Stimulated activated CD8-positive, alpha-beta memory T cell treated with anti-CD3 and anti-CD28 coated beads, Interleukin-12 subunit alpha, Interleukin-12 subunit beta, amount 100 ng/mL, for 4 hours (primary cell): ENCODE data around the gene GAD2.

Experiments used
- DNase-seq: peaks from one replicate; pipeline ENCODE4 v3.0.0-alpha.2; 2020; ENCODE audit warnings: low read depth

Gene GAD2

DNA sequence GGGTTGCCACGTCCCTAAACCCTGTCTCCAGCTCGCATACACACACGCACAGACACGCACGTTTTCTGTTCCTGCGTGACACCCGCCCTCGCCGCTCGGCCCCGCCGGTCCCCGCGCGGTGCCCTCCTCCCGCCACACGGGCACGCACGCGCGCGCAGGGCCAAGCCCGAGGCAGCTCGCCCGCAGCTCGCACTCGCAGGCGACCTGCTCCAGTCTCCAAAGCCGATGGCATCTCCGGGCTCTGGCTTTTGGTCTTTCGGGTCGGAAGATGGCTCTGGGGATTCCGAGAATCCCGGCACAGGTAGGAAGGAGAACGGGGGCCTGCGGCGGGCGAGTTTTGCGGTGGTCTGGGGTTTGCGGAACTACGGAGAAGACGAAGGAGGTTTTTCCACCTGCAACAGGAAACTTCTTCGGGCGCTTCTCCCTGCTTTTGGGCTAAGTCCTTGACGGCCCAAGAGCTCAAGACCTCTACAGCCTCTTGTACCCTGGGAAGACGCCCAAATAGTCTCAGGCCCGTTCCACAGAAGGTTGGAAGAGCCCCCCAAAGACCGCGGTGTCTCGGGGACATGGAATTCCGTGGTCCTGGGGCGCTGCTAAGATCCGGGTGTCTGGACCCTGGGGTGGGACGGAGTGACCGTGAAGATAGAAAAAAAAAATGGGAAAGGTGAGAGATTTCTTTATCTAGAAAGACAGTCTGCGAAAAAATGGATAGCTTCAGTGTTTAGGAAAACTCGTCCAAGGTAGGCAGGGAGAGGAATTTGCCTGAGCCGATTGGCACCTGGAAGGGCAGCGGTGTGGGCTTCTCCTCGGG is at the start of gene GAD2:
TSS of gene GAD2 (plus strand) at position 190 of the 811 bp plus-strand sequence. CDS start at position 226, 36 bp downstream.
- no peak for DNase-seq

DNA sequence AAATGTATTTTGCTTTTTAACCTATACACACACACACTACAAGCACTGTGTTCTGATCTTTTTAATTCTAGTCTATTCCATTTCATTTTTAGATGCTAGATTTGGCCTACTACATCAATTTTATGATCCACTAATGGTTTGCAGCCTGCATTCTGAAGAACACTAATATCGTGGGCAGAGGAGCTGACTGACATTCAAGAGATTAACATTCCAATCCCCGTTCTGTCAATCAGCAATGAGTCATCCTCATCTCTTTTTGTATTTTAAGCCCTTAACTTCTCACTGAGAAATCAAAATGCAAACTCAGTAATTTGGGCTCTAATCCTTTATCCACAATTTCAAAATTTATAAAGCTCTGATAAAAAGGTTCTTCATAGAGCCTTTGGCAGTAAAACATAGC is 47.1 kb upstream of the GAD2 start:
- no peak for DNase-seq

DNA sequence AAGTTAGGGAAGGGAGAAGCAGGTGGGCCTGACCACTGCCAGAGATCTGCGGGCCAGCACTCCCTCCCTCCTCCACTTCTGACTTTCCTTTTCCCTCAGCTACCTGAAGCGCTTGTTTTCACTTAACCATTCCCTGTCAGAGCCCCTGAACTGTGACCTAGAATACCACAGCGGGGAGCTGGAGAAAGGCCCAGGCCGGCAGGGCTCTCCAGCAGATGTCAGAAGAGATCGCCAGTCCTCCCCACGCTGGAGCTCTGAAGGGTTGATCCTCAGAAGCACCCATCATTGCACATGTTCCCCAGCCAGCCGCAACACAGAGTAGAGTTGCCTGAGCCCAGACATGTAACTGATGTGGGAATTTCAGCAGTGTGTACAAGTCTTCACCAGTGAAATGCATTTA is 44.4 kb upstream of the GAD2 start:
- no peak for DNase-seq

DNA sequence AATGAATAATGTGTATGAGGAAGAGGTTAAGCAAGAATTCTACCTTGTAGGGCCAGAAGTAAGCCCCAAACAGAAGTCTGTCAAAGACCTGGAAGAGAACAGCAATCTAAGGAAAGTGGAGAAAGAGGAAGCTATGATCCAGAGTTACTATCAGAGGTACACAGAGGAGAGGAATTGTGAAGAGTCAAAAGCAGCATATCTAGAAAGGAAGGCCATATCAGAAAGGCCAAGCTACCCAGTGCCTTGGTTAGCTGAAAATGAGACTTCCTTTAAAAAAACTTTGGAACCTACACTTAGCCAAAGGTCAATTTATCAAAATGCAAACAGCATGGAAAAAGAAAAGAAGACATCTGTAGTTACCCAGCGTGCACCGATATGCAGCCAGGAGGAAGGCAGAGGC is 42.7 kb upstream of the GAD2 start:
- no peak for DNase-seq

DNA sequence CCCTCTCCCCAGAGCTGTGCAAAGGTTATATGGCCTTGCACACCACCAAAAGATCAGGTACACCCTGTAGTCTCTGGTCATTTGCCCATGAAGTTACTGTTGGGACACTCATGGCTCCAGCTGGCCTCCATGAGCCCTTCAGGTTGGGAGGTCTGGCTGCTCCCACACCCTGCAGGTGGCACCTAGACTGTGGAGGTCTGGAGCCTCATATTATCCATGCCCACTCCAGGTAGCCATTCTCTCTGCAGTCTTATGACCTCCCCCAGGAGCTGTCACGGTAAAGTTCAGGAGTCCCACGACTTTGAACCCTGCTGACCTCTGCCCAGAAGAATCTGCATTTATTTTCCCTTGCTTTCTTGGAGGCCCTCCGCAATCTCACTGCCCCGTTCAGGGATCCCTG is 39.2 kb upstream of the GAD2 start:
- DNase-seq: no peak

DNA sequence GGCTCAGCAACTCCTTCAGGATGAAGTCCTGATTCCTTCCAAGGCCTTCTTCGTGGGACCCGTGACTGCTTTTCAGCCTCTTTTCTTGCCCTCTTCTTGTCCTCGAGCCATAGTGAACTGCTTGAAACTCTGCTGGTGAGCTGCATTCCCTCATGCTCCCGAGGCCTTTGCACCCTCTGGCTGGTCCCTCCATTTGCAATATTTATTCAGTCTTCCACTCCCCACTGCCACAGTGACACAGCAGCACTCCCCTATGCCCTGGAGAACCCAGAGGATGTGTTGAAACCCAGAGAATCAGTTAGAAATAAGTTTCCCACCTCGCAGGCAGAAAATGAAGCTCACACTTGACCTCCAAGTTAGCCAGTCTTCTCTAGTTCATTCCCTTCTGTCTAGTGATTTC is 22.3 kb upstream of the GAD2 start:
- DNase-seq: no peak

DNA sequence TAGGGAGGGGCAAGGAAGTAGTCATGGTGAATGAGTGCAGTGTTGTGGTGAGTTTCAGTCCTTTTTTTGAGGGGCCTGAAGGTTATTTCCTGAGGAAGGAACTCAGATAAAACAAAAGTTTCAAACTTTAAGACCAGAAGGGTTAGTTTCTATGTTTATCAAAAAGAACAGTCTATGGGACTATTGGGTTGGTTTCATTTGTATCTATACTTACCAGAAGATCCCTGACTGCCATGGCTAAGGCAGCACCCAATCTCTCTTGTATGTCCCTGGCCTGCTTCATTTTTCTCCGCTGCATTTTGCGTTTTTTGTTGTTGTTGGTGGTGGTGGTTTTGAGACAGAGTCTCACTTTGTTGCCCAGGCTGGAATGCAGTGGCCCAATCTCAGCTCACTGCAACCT is 19.3 kb upstream of the GAD2 start:
- no peak for DNase-seq

DNA sequence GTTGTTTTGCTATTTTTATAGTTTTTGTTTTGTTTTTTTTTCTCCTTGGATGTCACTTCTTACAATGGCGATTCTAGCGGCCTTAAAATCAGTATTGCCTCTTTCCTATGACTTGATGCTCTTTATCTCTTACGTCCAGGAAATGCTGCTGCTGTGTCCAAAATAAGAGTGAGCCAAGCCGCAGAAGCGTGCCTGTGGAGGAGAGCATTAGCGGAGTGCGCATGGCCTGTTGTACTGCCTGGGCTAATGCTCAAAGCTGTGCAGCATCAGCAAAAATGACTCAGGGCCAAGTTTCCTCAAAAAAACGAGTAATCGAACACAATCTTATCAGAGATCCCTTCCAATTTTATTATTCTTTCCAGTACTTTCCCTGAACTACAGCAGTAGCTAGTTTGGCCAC is 18.5 kb upstream of the GAD2 start:
- DNase-seq: no peak

DNA sequence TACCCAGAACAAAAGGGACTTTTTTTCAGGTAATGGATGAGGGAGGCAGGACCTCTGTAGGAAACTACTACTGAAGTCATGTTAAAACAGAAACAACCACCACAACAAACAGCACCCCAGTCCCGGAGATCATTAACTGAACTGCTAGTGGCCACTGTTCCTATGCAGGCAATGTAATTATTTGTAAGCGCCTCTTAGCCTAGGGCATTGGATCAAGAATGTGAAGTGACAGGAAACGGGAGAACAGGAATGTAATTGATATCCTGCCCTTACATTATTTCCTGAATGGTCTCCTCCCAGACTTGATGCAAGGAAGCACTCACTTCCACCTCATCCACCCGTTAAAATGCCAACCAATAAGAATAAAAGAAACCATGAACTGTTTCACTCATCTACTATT is 16.7 kb upstream of the GAD2 start:
- DNase-seq: no peak

DNA sequence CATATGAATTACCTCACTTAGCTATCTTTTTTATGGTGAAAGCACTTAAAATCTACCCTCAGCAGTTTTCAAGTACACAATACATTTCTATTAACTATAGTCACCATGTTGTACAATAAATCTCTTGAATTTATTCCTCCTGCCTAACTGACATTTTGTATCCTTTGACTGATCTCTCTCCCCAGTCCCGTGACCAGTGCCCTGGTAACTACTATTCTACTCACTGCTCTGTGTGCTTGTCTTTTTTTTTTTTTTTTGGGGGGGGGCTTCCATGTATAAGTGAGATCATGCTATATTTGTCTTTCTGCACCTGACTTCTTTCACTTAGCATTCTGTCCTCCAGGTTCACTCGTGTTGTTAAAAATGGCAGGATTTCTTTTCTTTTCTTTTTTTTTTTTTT is 11.4 kb upstream of the GAD2 start:
- DNase-seq: no peak

DNA sequence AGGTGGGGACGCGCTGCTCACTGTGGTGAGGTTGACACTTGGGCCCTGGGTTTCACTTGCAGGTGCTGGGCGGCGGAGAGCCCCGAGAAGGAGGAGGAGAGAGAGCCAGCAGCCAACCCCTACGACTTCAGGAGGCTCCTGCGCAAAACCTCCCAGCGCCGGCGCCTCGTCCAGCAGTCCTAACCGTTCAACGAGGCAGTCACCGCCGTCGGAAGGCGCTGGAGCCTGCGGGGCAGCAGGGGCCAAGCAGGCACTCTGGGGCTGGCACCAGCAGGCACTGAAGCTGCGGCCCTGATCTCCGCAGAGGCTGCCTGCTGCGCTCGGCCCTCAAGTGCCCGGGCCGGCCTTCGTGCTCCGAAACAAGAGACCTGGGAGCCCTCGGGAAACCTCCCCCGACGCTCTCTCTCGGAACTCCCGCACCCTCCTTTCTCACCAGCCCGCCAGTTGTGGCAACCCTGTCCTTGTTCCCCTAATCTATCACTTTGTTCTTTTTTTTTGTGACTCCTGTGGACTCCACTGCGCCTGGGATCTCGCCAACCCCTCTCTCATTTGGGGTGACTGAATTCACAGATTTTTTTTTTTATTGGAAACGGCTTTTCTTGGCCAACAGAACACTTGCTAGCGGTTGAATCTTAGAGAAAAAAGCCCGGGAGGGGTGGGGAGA is 4.7 kb upstream of the GAD2 start:
- no peak for DNase-seq

DNA sequence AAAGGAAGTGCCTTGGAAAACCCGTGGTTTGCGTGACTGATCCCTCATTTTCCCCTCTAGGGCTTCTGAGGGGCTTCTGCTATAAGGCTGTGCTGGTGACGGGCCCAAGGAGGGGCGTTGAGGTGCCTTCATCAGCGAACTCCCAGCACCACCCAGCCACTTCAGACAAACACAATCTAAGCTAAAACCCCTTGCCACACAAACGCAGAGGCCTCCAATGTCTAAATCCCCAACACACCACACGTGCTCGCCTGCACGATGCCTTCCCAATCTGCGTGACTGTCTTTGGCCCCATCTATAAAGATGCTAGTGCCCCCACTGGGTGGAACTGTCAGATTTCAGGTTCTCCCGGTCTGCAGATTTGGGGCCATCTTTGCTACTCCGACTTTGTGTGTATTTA is 4.1 kb upstream of the GAD2 start:
- DNase-seq: no peak

DNA sequence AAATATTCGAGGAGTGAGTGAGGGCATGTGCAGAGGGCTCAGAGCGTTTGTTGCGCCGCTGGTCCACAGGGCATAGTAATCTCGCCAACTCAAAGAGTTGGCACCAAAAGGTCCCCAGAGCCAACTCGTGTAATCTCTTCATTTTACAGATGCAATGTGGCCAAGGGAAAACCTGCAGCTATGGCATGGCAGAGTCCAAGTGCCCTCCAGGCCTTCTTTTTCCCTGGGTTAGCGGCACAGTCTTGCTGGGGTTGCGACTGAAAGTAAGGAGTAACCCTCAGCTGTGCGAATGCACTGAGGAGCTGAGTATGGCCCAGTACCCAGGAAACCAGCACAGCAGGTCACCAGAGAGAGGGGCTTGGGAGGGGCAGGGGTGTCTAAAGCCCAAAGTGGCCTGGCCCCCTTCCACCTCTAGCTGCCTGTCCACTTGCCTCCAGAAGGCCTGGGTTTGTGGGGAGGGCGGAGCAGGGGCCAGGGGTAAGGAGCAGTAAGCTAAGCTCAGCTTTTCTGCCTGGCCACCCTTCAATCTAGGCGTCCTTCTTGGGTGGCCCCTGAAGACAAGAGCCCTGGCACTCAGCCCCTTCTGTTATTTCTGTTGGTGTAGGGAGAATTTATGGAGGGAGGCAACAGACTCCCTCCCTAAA is 3.3 kb upstream of the GAD2 start:
- no peak for DNase-seq

DNA sequence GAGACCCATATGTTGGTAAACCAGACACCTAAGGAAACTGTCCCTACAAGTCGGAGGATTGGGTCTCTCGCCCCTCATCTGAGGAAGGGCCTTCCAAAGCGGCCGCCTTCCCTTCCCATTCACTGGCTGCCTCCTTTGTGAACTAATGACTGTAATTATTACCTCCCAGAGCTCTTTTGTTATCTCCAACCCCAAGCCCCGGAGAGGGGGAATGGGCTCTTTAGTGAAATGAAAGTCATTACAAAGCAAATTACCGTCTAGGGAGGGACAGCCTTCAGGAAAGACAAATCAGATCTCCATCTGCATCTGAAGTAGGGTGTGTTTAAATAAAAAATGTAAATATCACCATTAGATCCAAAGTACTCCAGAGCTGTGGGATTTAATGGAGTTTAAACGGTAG is 2.6 kb upstream of the GAD2 start:
- DNase-seq: no peak

DNA sequence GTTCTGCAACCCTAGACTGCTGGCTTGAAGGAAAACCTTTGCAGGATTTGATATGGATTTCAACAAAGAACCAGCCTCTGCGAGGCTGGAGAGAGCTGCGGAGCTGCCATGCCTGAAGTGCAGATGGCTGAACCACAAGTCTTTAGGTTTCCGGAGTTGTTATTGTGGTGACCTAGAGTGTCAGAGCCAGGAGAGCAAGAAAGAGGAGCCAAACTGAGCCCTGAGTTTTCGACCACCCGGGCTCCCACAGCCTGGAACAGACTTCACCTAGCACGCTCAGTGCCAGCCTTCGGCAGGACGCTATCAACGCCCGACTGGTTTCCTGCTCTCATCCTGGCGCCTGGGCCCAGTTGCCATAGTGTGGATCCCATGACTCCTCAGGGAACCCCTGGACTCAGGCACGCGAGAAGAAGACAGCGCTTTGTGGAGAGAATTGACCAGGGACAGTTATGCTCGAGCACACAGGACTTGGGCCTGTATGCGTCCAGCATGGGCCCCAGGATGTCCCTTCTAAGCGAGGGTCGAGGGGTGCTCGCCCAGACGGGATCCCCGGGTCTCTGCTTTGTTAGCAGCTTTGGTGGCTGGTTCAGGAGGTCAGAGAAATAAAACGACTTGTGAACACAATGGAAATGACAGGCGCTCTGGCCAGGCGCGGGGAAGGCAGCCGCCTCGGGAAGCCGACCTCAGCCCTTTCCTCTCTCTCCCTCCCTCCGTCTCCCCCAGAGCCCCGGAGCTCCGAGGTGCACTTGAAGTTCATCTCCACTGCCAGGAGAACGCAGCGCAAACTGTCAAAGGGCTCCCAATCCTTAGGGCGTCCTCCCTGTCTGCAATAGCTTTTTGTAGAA is 1.8 kb upstream of the GAD2 start:
- no peak for DNase-seq

DNA sequence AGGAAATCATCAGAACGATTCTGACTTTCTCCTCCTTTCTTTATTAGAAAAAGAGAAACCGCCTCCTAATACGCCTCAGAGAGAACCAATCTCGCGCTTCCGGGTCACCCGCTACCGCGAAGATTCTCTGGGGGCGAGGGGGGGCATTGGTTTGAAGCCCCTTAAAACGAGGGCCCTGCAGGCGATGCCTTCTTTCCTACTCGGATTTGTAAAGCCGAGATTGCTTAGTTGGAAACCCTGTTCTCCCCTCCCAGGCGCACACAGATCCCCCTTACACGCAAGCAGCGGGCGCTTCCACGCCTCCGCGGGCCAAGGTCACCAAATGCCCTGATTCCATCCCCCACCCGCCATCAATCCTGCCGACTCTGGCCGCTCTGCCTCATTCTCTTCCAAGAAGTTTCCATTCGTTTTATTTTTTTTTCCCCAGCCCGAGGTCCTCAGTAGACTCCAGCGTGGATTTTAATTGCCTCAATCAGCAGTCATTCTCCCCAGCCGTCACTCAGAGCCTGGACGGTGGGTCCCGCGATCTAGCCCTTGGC is 1.1 kb upstream of the GAD2 start:
- DNase-seq: no peak

DNA sequence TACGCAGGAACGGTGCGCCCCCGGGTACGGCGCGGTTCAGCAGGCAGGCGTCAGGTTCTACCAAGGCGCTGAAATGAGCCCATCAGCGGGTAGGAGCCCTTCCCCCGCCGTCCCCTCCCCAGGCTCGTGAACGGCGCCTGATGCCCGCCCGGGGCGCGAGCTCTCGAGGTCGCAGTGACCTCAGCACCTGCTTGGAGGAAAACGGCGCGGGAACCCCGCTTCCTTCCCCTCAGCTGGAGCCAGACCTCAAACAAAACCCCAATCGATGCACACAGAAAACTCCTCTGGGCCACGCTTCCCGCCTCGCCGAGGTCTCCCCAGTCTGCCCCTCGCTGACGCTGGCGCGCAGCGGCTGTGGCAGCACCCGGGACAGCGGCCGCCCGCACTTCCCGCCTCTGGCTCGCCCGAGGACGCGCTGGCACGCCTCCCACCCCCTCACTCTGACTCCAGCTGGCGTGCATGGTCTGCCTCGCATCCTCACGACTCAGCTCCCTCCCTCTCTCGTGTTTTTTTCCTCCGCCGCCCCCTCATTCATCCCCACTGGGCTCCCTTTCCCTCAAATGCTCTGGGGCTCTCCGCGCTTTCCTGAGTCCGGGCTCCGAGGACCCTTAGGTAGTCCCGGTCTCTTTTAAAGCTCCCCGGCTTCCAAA is 514 bp upstream of the GAD2 start:
- DNase-seq: no peak

DNA sequence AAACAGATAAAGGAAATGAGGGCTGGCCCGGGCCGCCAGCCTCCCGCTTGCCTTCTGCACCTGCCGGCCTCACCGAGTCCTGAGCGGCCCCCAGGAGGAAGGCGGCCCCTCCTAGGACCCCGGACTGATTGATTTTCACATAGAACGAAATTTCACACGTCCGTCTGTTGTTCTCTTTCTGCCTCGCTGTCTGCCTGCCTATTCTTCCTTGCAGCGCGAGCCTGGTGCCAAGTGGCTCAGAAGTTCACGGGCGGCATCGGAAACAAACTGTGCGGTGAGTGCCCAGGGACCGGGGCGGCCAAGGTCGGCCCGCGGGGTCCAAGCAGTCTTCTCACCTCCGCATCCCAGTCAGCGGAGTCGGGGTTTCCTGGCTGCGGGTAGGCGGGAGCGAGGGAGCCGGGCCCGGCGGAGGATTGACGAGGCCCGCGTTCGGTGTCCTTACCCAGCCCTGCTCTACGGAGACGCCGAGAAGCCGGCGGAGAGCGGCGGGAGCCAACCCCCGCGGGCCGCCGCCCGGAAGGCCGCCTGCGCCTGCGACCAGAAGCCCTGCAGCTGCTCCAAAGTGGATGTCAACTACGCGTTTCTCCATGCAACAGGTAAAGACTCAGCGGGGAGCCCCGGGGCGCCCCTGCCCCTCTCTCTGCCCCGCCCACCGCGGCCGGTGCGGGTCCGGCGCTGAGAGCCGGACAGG is 967 bp downstream of the GAD2 start:
- no peak for DNase-seq

DNA sequence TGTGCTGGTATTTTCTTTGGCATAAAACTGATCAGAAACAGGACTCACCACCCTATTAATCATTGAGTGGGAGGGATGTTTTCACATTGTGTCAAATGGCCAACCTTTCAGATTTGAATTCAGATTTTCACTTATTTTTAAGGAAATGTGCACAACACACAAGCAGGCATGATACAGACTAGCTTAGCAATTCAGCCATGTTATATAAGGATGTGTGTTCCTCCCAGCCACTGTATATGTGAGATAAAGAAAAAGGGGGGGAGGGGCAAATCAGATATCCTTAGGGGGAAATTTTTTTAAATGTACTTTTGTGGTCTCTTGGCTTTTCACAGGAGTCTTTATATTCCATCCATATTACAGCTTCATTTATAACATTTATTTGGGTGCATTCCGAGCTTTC is 3.1 kb downstream of the GAD2 start:
- DNase-seq: no peak

DNA sequence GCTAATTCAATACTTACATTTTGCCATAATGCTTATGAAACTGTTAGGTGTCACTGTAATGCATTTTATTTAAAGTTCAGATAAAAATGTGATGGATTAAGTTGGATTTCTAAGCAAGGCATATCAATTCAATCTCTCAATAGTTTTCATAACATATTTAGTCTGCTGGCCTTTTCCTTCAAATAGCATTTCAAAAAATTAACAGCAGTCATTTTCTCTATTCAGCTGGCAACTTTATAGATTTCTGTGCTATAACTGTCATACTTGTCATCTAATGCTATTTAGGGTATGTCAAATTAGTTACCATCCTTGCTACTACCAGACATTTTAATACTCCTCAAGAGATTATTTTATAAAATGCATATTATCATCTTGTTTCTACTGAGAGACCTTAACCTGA is 4.3 kb downstream of the GAD2 start:
- no peak for DNase-seq

DNA sequence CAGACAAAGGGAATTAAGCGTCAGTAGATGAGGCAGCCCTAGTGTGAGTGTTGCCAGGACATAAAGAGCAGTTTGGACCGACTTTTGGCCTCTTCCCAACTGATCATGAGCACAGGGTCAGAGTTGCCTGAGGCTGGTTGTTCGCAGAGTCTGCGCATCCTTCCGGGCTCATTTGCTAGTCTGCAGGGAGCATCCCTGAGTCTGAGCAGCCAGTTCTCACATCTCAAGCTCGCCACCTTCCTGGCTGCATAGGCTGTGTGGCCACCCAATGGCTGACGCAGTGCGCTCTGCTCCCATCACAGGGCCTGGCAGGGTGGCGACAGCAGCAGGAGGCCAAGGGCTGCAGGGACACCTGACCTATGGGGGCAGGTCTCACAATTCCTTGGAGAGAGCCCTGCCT is 5.0 kb downstream of the GAD2 start:
- no peak for DNase-seq
